B cell (primary cell): ENCODE results near the gene PREB.

Source experiments
- CTCF ChIP-seq: fragments of 200-600 bp; IDR thresholded peaks from one replicate; pipeline ENCODE4 v1.8.0; 2022; ENCODE audit warnings: antibody characterized with exemption, mild to moderate bottlenecking
- EZH2 ChIP-seq: IDR thresholded peaks from 2 replicates; pipeline ENCODE4 v1.6.1; 2012; ENCODE audit warnings: borderline replicate concordance, low read depth, mild to moderate bottlenecking, moderate library complexity, low read length; ENCODE audit not compliant: insufficient read depth, poor library complexity, severe bottlenecking

GRCh38 chr2:27100036-27100435 is 34.4 kb downstream of the PREB start:
- TF ChIP-seq EZH2 (no peak), CTCF (no peak)
